Measurements from ENCODE around the gene CPZ.

- no peak for TF ChIP-seq CTCF (IDR thresholded peaks at IDR 0.05)
- TF ChIP-seq POLR2AphosphoS5 (IDR thresholded peaks at IDR 0.05), result no peak
- no peak for TF ChIP-seq POLR2A (IDR thresholded peaks at IDR 0.05; ENCODE audit: low read depth)
- no peak for TF ChIP-seq EP300 (IDR thresholded peaks at IDR 0.05)
These were observed 43.1 kb upstream of the CPZ start for GRCh38 chr4:8549352-8549931.
